IPS-18a (cell line): ENCODE data around the gene MIDN.
"Not testable (repeated sequence)": the region's sequence is repeated elsewhere in the genome, so short reads cannot be mapped to it uniquely, and the experiment has no call there.

Source experiments
- H3K27ac ChIP-seq: one replicate; pipeline ENCODE4 v1.5.1; 2013; ENCODE audit warnings: low read length
- H3K27me3 ChIP-seq: one replicate; pipeline ENCODE4 v1.6.1; 2013; ENCODE audit warnings: mild to moderate bottlenecking, low read length; ENCODE audit not compliant: control insufficient read depth, insufficient read depth
- H3K36me3 ChIP-seq: one replicate; pipeline ENCODE4 v1.6.1; 2013; ENCODE audit warnings: low read depth, low read length; ENCODE audit not compliant: control insufficient read depth
- H3K4me1 ChIP-seq: one replicate; pipeline ENCODE4 v1.6.1; 2013; ENCODE audit warnings: low read depth, low read length; ENCODE audit not compliant: control insufficient read depth
- H3K4me3 ChIP-seq: one replicate; pipeline ENCODE4 v1.5.1; 2013; ENCODE audit warnings: low read length
- H3K9ac ChIP-seq: one replicate; pipeline ENCODE4 v1.6.1; 2013; ENCODE audit warnings: mild to moderate bottlenecking, low read length, moderate library complexity
- H3K9me3 ChIP-seq: one replicate; pipeline ENCODE4 v1.6.1; 2013; ENCODE audit warnings: low read depth, low read length; ENCODE audit not compliant: control insufficient read depth

The MIDN gene

DNA sequence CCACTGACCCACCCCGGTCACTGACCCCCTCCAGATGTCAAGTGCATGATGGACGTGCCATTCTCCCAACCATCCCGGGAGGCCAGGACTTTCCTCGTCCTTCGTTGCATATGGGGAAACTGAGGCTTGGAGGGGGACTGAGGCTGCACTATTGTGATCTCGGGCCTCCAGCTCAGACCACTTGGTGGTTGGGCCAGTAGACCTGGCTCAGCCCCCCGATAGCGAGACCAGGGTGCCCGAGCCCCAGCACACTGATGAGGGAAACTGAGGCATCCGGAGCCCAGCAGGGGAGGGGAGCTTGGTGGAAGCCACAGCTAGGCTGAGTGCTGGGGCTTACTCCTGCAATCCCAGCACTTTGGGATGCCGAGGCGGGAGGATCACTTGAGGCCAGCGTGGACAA, 47.7 kb downstream of the MIDN start:
- Histone ChIP-seq H3K4me1 (no peaks in the 10 kb centered on the region), H3K27ac (no peak overlapping the region), H3K4me3 (no peak overlapping the region), H3K27me3 (peaks cover 13% of the 10 kb centered on the region), H3K9me3 (no peaks in the 10 kb centered on the region), H3K9ac (no peak overlapping the region), H3K36me3 (no peaks in the 10 kb centered on the region)

DNA sequence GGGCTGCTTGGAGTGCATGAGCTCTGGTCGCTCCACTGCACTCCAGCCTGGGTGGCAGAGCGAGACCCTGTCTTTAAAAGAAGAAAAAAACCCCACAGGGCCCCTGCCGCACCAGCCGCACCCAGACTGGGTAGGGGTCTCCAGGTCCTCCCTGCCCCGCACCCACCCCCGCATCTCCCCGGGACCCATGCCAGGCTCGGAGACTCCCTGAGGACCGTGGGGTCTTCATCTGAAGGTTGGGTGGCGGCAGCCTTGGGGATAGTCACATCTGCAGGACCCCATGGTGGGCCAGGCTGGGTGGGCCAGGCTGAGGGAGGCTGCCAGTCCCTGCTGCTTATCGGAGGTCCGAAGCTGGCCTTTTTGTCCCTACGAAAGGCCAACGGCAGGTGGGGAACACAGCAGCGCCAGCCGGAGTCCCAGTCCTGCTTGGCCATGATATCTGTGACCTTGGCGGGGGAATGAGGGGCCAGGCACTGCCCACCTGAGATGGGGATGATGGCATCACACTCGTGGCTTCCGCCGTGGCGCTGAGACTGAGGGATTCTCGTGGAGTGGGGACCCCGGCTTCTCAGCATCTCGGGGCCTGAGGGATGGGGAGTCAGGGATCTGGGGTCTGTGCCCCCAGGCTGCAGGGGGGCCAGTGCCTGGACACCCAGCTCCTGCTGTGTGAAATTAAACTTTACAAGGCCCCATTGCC, 48.3 kb downstream of the MIDN start:
- Histone ChIP-seq H3K36me3 (no peaks in the 10 kb centered on the region), H3K4me1 (no peaks in the 10 kb centered on the region), H3K9me3 (no peaks in the 10 kb centered on the region), H3K9ac (no peak overlapping the region), H3K4me3 (no peak overlapping the region), H3K27ac (no peak overlapping the region), H3K27me3 (peaks cover 13% of the 10 kb centered on the region)

DNA sequence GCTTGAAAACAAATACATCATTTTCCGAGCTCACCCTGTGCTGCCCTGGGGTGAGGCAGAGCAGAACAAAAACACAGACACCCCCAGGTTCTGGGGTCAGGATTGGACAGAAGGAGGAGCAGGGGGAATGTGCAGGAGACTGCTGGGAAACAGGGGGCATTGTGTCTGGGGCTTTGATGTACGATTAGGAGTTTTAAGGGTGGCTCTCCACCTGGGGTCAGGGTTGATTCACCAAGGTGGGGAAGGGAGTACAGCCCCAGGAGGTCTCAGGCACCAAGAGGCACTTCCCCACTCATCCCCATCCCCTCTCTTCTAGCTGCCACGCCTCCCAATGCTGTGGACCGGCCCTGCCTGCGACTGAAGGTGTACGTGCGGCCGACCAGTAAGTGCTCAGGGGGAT, 49.9 kb downstream of the MIDN start:
- H3K27me3 ChIP-seq, result peaks cover 13% of the 10 kb centered on the region
- no peak overlapping the region for H3K27ac ChIP-seq
- H3K9ac ChIP-seq, result no peak overlapping the region
- no peak overlapping the region for H3K4me3 ChIP-seq
- no peaks in the 10 kb centered on the region for H3K36me3 ChIP-seq
- no peaks in the 10 kb centered on the region for H3K4me1 ChIP-seq
- H3K9me3 ChIP-seq, result no peaks in the 10 kb centered on the region

DNA sequence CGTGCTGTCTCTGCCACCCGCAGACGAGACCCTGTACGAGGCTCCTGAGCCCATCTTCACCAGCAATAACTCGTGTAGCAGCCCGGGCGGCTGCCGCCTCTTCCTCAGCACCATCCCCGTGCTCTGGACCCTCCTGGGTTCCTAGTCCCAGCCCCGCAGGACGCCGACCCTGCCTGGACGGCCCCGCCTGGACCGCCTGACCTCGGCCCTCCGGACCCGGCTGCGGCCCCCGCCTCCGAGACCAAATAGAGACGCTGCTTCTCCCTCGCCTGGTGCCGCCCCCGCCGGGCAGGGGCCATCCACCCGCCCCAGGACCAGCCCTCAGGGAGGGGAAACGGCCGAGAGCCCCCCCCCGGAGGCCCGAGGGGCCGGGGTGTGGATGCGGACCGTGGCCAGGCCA, 51.4 kb downstream of the MIDN start:
- Histone ChIP-seq H3K9ac (no peak overlapping the region), H3K27me3 (peaks cover 7% of the 10 kb centered on the region), H3K36me3 (no peaks in the 10 kb centered on the region), H3K4me3 (no peak overlapping the region), H3K9me3 (no peaks in the 10 kb centered on the region), H3K4me1 (no peaks in the 10 kb centered on the region), H3K27ac (no peak overlapping the region)

DNA sequence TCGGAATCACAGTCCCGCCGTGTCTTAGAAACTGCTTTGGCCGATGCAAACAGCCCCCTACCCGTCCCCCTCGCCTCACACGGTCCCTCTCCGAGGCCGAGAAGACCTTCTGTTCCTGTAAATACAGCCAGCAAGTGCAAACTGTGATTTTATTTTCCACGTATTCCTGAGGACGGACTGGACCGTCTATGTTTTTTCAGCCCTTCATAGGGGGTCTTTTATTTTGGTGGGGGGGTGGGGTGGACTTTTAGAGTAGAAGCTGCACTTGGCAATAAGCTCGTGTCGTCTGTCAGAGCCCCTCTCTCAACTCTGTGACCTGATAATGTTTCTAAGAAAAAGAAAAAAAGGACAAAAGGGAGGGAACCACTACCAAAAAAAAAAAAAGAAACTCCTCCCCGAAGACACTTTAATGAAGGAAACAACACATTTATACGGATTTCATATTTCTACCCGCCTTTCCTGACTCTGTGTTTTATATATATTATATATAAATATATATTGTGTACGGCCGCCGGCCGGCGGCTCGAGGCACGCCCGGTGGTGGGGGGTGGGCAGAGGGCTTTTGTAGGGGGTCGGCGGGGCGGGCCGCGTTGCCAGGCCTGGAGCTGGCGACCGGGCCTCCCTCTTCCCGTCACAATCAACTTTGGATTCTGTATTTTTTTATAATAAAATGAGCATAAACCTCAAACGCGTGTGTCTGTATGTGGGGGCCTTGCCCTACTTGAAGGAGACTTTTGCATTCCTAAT, 52.5 kb downstream of the MIDN start:
- Histone ChIP-seq H3K9me3 (no peaks in the 10 kb centered on the region), H3K27me3 (no peaks in the 10 kb centered on the region), H3K27ac (no peak overlapping the region), H3K4me3 (no peak overlapping the region), H3K9ac (no peak overlapping the region), H3K4me1 (no peaks in the 10 kb centered on the region), H3K36me3 (no peaks in the 10 kb centered on the region)

DNA sequence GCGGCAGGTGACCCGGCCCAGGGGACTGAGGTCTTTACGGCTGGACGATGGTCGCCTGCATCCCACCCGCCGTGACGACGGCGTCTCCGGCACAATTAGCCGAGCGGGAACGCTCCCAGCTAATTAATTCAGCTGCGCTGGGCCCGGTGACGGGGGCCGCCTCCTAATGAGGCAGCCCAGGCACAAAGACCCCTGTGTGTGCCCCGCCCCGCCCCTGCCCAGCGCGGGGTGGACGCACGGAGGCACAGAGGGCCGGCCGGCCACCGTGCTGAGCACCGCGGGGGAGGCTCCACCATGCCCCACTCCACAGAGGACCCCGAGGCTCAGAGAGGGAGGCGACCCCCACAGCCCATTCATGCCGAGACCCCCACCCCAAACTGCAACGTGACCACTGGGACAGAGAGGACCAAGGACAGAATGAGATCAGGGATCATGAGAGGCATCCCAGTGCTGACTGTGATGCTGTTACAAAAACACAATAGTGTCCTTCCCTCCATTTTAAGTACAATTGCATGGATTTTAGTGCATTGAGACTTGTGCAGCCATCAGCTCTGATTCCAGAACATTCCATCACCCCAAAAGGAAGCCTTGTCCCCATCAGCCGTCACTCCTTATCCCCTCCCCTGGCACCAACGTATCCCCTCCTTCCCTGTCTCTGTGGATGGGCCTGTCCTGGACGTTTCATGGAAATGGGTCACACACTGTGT, 54.3 kb downstream of the MIDN start:
- H3K9me3 ChIP-seq, result no peaks in the 10 kb centered on the region
- H3K4me3 ChIP-seq, result no peak overlapping the region
- no peaks in the 10 kb centered on the region for H3K4me1 ChIP-seq
- no peaks in the 10 kb centered on the region for H3K27me3 ChIP-seq
- H3K36me3 ChIP-seq, result no peaks in the 10 kb centered on the region
- H3K27ac ChIP-seq, result no peak overlapping the region
- no peak overlapping the region for H3K9ac ChIP-seq

DNA sequence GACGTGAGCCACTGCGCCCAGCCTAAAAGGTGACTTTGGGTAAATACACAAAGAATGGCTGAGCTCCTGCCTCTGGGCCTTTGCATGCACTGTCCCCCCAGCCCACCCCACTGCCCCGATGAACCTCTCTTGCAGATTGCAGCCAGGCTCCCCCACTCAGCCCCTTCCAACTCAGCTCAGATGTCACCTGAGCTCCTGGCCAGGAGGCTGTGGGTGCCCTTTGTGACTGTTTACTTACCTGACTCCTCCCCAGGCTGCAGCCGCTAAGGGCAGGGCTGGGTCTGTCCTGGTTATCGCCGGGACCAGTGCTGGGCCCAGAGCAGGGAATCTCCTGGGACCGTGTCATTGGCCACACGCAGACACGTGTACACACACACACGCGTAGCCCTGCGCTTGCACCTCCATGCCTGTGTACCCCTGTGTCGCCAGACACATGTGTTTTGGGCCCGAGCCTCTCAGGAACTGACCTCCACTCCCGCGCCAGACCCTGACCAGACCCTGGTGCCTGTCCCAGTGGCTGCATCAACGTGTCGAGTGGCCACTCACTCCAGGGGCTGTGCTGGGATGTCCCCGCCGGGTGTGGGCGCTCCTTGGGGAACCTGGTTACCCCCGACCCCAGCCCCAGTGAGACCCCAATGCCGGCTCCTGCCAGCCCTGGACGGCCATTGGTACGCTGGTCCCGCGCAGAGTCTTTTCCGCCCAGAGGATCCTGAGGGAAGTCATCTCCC, 56.0 kb downstream of the MIDN start:
- Histone ChIP-seq H3K27me3 (no peaks in the 10 kb centered on the region), H3K27ac (no peak overlapping the region), H3K4me3 (no peak overlapping the region), H3K9me3 (no peaks in the 10 kb centered on the region), H3K9ac (no peak overlapping the region), H3K4me1 (no peaks in the 10 kb centered on the region), H3K36me3 (no peaks in the 10 kb centered on the region)

DNA sequence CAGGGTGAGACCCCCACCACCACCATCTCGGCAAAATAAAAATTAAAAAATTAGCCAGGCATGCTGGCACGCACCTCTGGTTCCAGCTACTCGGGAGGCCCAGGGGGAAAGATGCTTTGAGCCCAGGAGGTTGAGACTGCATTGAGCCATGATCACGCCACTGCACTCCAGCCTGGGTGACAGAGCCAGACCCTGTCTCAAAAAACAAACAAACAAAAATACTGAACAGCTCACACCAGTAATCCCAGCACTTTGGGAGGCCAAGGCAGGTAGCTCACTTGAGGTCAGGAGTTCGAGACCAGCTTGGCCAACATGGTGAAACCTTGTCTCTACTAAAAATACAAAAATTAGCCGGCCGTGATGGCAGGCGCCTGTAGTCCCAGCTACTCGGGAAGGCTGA, 57.0 kb downstream of the MIDN start:
- H3K27me3 ChIP-seq, H3K36me3 ChIP-seq, H3K9me3 ChIP-seq, H3K27ac ChIP-seq, H3K4me1 ChIP-seq, H3K4me3 ChIP-seq, H3K9ac ChIP-seq: not testable (repeated sequence)

DNA sequence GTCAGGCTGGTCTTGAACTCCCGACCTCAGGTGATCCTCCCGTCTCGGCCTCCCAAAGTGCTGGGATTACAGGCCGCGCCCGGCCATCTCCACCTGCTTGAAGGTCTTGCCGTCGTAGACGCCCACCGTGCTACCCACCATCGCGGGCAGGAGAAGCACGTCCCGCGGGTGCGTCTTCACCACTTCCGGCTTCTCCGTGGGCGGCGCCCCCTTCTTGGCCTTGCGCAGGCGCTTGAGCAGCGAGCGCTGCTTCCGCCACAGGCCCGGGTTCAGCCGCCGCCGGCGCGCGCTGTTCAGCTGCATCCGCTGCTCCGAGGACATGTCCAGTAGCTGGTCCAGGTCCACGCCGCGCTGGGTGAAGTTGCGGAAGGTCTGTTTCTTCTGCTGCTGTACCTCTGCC, 58.9 kb downstream of the MIDN start:
- Histone ChIP-seq H3K9me3 (no peaks in the 10 kb centered on the region), H3K9ac (no peak overlapping the region), H3K4me3 (no peak overlapping the region), H3K27me3 (no peaks in the 10 kb centered on the region), H3K36me3 (no peaks in the 10 kb centered on the region), H3K27ac (no peak overlapping the region), H3K4me1 (no peaks in the 10 kb centered on the region)

DNA sequence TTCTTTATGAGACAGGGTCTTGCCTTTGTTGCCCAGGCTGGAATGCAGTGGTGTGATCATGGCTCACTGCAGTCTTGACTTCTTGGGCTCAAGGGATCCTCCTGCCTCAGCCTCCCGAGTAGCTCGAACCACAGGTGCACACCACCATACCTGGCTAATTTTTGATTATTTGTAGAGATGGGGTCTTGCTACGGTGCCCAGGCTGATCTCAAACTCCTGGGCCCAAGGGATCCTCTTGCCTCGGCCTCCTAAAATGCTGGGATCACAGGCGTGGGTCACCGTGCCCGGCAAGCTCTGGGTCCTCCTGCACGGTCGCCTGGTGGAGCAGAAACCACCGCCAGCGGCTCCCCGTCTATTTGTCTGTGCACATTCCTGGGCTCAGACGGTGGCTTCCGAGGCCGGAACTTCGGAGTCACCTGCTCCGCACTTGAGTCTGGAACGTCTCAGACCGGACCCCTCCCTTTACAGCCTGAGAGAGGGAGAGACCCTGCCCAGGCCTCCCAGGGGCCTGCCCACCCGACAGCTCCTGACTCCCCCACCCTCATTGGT, 59.4 kb downstream of the MIDN start:
- H3K27me3 ChIP-seq, result no peaks in the 10 kb centered on the region
- H3K4me1 ChIP-seq, result no peaks in the 10 kb centered on the region
- no peak overlapping the region for H3K27ac ChIP-seq
- H3K36me3 ChIP-seq, result no peaks in the 10 kb centered on the region
- H3K9me3 ChIP-seq, result no peaks in the 10 kb centered on the region
- no peak overlapping the region for H3K9ac ChIP-seq
- H3K4me3 ChIP-seq, result no peak overlapping the region

DNA sequence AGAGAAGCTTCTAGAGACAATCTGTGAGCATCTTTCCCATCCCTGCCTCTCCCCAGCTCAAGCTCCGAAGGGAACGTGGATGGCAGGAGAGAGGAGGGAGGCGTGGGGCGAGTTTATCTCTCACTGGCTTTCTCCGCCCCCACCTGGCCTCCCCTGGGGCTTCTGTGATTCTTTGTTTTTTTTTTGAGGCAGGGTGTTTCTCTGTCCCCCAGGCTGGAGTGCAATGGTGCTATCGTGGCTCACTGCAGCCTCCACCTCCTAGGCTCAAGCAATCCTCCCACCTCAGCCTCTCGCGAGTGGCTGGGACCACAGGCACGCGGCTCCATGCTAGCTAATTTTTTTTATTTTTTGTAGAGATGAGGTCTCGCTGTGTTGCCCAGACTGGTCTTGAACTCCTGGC, 60.3 kb downstream of the MIDN start:
- H3K4me3 ChIP-seq, result no peak overlapping the region
- H3K36me3 ChIP-seq, result no peaks in the 10 kb centered on the region
- no peak overlapping the region for H3K27ac ChIP-seq
- no peaks in the 10 kb centered on the region for H3K4me1 ChIP-seq
- no peak overlapping the region for H3K9ac ChIP-seq
- H3K27me3 ChIP-seq, result no peaks in the 10 kb centered on the region
- no peaks in the 10 kb centered on the region for H3K9me3 ChIP-seq
